GM12878 (cell line): Measurements from ENCODE around the gene HS3ST5. TPM values are rescaled to one million over a fixed set of nuclear protein-coding genes. Genes with fewer than 3 reads are reported as not detected.

Experiments
- ATAC-seq: fragments of 200-7000 bp; cut with Tn5 transposase; 3 replicates; pipeline ENCODE4 v1.9.1; 2020; ENCODE audit warnings: mild to moderate bottlenecking, moderate library complexity
- BruUV-seq: library from RNA; stranded (reverse); fragments of 400-500 nt; replicated peaks from 2 replicates; lab custom pipeline; 2021; lab: Mats Ljungman, UMichigan
- CTCF ChIA-PET: fragments of 300-600 bp; sonication (Branson Sonifier 250); formaldehyde crosslinking; extraction: SDS; loops from one replicate; lab custom pipeline; 2021; ENCODE audit warnings: inconsistent platforms; lab: Yijun Ruan, JAX
- POLR2A ChIA-PET: fragments of 350-600 bp; formaldehyde crosslinking; extraction: SDS; loops from one replicate; lab custom pipeline; 2021; ENCODE audit warnings: inconsistent platforms; lab: Charles Lee
- RAD21 ChIA-PET: fragments of 300-600 bp; sonication (Branson Sonifier 250); formaldehyde crosslinking; loops from one replicate; lab custom pipeline; 2023; ENCODE audit warnings: antibody characterized with exemption; ENCODE audit not compliant: unreplicated experiment; lab: Charles Lee
- SMC1A ChIA-PET: fragments of 300-600 bp; sonication (Branson Sonifier 250); formaldehyde crosslinking; loops from one replicate; lab custom pipeline; 2023; ENCODE audit not compliant: unreplicated experiment, uncharacterized antibody; lab: Charles Lee
- DNase-seq: peaks from one replicate; pipeline ENCODE4 v3.0.0-alpha.2; 2011; ENCODE audit warnings: low read depth, low spot score
- FAIRE-seq: peaks from 3 replicates; lab custom pipeline; 2011; peaks lifted over from hg19 to GRCh38; lab: Jason Lieb, UNC
- H2AFZ ChIP-seq: 2 replicates; pipeline ENCODE4 v1.6.0; 2011; ENCODE audit warnings: low read depth, low read length, control low read depth; ENCODE audit not compliant: control insufficient read depth
- H3K27ac ChIP-seq: 2 replicates; pipeline ENCODE4 v1.5.1; 2011; ENCODE audit warnings: control low read depth; ENCODE audit not compliant: control insufficient read depth, insufficient read depth
- H3K27me3 ChIP-seq, 2 experiments: replicated peaks in 1 of 2; 2 replicates each; pipeline versions ENCODE4 v1.6.0 to v1.6.1; 2011; ENCODE audit warnings: low read length in 1 of 2; ENCODE audit not compliant: control insufficient read depth in 2 of 2, insufficient read depth in 2 of 2
- H3K36me3 ChIP-seq, 2 experiments: 2 replicates each; pipeline ENCODE4 v1.5.1; 2011; ENCODE audit warnings: low read length in 1 of 2; ENCODE audit not compliant: control insufficient read depth in 2 of 2, insufficient read depth in 2 of 2
- H3K4me1 ChIP-seq: 2 replicates; pipeline ENCODE4 v1.6.1; 2011; ENCODE audit warnings: mild to moderate bottlenecking, low read length, moderate library complexity, mixed read lengths; ENCODE audit not compliant: control insufficient read depth, insufficient read depth
- H3K4me2 ChIP-seq: 2 replicates; pipeline ENCODE4 v1.6.0; 2011; ENCODE audit warnings: control low read depth; ENCODE audit not compliant: control insufficient read depth, insufficient read depth
- H3K4me3 ChIP-seq: fragments of 200-600 bp; sonication (generic); 2 replicates; pipeline ENCODE4 v1.5.1; 2016
- H3K79me2 ChIP-seq: 2 replicates; pipeline ENCODE4 v1.6.0; 2011; ENCODE audit warnings: low read length; ENCODE audit not compliant: control insufficient read depth, insufficient read depth
- H3K9ac ChIP-seq: 2 replicates; pipeline ENCODE4 v1.8.0; 2011; ENCODE audit warnings: low read length, control low read depth, mixed read lengths; ENCODE audit not compliant: control insufficient read depth, insufficient read depth
- H3K9me3 ChIP-seq: replicated peaks from 3 replicates; pipeline ENCODE4 v1.5.1; 2011; ENCODE audit warnings: mild to moderate bottlenecking, low read length; ENCODE audit not compliant: control insufficient read depth, insufficient read depth
- H4K20me1 ChIP-seq: 2 replicates; pipeline ENCODE4 v1.6.0; 2011; ENCODE audit not compliant: control insufficient read depth, insufficient read depth
- CEBPB ChIP-seq, 2 experiments: fragments of 150-350 bp in 1 of 2; IDR thresholded peaks; 2 replicates each; pipeline ENCODE4 v1.6.1; 2012 to 2014; ENCODE audit warnings: low read depth in 2 of 2, low read length in 2 of 2, borderline replicate concordance in 1 of 2, inconsistent platforms in 1 of 2
- EGR1 ChIP-seq, 2 experiments: IDR thresholded peaks; 1 replicate in 1 of 2; 2 replicates in 1 of 2; pipeline ENCODE4 v1.6.1; 2011 to 2012; ENCODE audit warnings: low read depth in 2 of 2, low read length in 2 of 2, borderline replicate concordance in 1 of 2, mild to moderate bottlenecking in 1 of 2, moderate library complexity in 1 of 2
- RUNX3 ChIP-seq: IDR thresholded peaks from 2 replicates; pipeline ENCODE4 v1.6.1; 2012; ENCODE audit warnings: low read length, inconsistent platforms
- SPI1 ChIP-seq: IDR thresholded peaks from 2 replicates; pipeline ENCODE4 v1.6.1; 2011; ENCODE audit warnings: low read depth, mild to moderate bottlenecking, low read length, moderate library complexity, borderline replicate concordance; ENCODE audit not compliant: insufficient read depth
- TARDBP ChIP-seq: IDR thresholded peaks from 2 replicates; pipeline ENCODE4 v1.6.1; 2016; ENCODE audit warnings: borderline replicate concordance
- ZNF24 ChIP-seq: fragments of 450-650 bp; IDR thresholded peaks from 2 replicates; pipeline ENCODE4 v1.6.1; 2017; ENCODE audit warnings: antibody characterized with exemption, mild to moderate bottlenecking
- WGBS: methylation state at CpG from one replicate; pipeline ENCODE4 v1.1.6; 2016; ENCODE audit warnings: low lambda C conversion rate; ENCODE audit not compliant: insufficient replicate concordance, insufficient coverage; ENCODE audit errors: missing lambda C conversion rate; 5-methylcytosine and 5-hydroxymethylcytosine counted together
- in situ Hi-C: fragments of 300-500 bp; cut with MboI; formaldehyde crosslinking; loops from 9 replicates; pipeline ENCODE4 v1.14.3; 2018; ENCODE audit warnings: mixed read lengths
- intact Hi-C: fragments of 100-400 bp; cut with micrococcal nuclease; formaldehyde crosslinking; loops from one replicate; pipeline ENCODE4 v1.14.2; 2022; ENCODE audit not compliant: unreplicated experiment
- polyA plus RNA-seq, 11 experiments: library from polyadenylated mRNA; depleted of rRNA in 4 of 11; unstranded in 6 of 11; stranded (reverse) in 5 of 11; fragments of >200 nt; fragmentation: Nextera tagmentation in 4 of 11; fragmentation: Illumina TruSeq in 1 of 11; extraction: Ambion mirVana in 4 of 11; extraction: Trizol in 1 of 11; gene quantifications; 1 replicate in 1 of 11; 2 replicates in 10 of 11; pipeline versions ENCODE4 v1.2.1 to v1.2.3, GENCODE V29; 2011 to 2016; ENCODE audit warnings: inconsistent platforms in 2 of 11, missing spikeins in 2 of 11, low read depth in 1 of 11
- total RNA-seq, 4 experiments: library from RNA; depleted of rRNA in 3 of 4; stranded (reverse); fragments of >200 nt in 3 of 4; fragmentation: Illumina TruSeq in 1 of 4; extraction: Trizol in 1 of 4; gene quantifications; 2 replicates each; pipeline versions ENCODE4 v1.2.1 to v1.2.3, GENCODE V29; 2013 to 2021
- TF ChIP-seq, protein P1 (sequence below): IDR thresholded peaks from 2 replicates; pipeline ENCODE4 v1.6.1; 2011; ENCODE audit warnings: low read depth, mild to moderate bottlenecking, low read length, moderate library complexity, borderline replicate concordance; ENCODE audit errors: extremely low read depth

HS3ST5 gene
- total and polyA plus RNA-seq, 10 of the 15 experiments (the other 5 are each of a cell fraction or from before 2014, with no cell fraction given) = 0.04 TPM; not detected in 9

DNA sequence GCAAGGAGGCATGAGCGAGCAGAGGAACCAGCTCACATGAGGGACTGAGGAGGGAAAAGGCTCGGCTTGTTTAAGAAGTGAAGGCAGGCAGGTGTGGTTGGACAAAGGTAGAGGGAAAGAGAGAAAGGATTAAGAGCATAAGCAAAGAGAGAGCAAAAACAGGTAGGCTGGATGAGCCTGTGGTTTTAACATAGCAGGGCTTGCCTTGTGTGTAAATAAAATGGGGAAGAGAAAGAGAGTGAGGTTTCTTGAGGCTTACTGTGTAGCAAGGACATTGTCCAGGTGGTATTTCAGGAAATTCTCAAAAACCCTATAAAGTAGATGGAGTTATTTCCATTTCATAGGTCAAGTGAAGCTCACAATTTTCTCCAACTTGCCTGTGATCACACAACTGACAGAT is 278.0 kb downstream of the HS3ST5 start:
- 40% methylated on average over 2 of the region's 2 CpGs for WGBS
- Histone ChIP-seq H3K4me3 (no peak overlapping the region), H3K4me1 (no peaks in the 10 kb centered on the region; the same call in none of the 2 replicates), H3K36me3 (no peaks in the 10 kb centered on the region), H3K9me3 (no peaks in the 10 kb centered on the region), H3K79me2 (no peaks in the 10 kb centered on the region), H3K4me2 (no peak overlapping the region; the same call in 1 of the 2 replicates), H3K27me3 (no peaks in the 10 kb centered on the region), H3K9ac (no peak overlapping the region), H3K27ac (no peak overlapping the region), H4K20me1 (no peaks in the 10 kb centered on the region), H2AFZ (no peak overlapping the region)
- CTCF ChIA-PET = interaction anchor here (0.9 kb wide), 1 partner anchor 758 kb away, joined by 3 read pairs; no protein-coding TSS in a partner anchor
- intact Hi-C loops = no loop called here
- SMC1A ChIA-PET = no interaction called here
- TF ChIP-seq SPI1 = 0 out of 2 replicates have a peak, but pooled peaks have one; percentile 10
- TF ChIP-seq, protein P1, sequence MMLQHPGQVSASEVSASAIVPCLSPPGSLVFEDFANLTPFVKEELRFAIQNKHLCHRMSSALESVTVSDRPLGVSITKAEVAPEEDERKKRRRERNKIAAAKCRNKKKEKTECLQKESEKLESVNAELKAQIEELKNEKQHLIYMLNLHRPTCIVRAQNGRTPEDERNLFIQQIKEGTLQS = no peak
- no peak for TF ChIP-seq ZNF24
- TF ChIP-seq EGR1 (IDR thresholded peaks at IDR 0.05; ENCODE audit: borderline replicate concordance in 1 of 2, low read depth in 2 of 2, low read length in 2 of 2) = no peak
- TF ChIP-seq RUNX3 = peak; percentile 26; the same call in 1 of the 2 replicates
- TF ChIP-seq TARDBP = no peak
- TF ChIP-seq CEBPB (IDR thresholded peaks at IDR 0.05; ENCODE audit: borderline replicate concordance in 1 of 2, low read depth in 2 of 2, low read length in 2 of 2) = no peak
- POLR2A ChIA-PET = no interaction called here
- ATAC-seq = no peak
- DNase-seq = no peak
- BruUV-seq = no TSS peak
- RAD21 ChIA-PET = no interaction called here
- in situ Hi-C loops = no loop called here
- no peak for FAIRE-seq

DNA sequence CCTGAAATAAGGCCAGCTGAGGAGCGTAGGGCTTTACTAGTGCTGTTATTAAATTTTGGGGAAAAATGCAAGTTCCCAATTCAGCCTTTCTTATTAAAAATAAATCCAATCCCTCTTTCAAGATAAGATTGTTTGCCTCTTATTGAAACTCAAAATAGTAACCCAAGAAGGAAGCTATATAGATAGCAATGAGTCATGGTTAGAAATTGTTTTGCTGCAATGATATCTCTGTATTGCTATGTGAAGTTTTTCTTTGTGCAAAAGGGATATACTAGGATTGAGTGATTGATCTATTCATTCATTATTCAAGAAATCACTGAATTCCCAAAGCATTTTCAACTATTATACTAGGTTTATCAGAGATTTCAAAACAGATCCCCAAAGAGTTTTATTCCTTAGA is 278.9 kb downstream of the HS3ST5 start:
- SMC1A ChIA-PET = no interaction called here
- 43% methylated on average over 1 of the region's 1 CpG for WGBS
- Histone ChIP-seq H3K9me3 (no peaks in the 10 kb centered on the region), H3K27ac (no peak overlapping the region), H3K9ac (no peak overlapping the region), H3K4me2 (no peak overlapping the region), H3K27me3 (no peaks in the 10 kb centered on the region), H2AFZ (no peak overlapping the region), H3K4me1 (no peaks in the 10 kb centered on the region; the same call in none of the 2 replicates), H3K79me2 (no peaks in the 10 kb centered on the region), H3K36me3 (no peaks in the 10 kb centered on the region), H4K20me1 (no peaks in the 10 kb centered on the region), H3K4me3 (no peak overlapping the region)
- in situ Hi-C loops (no loop called here), intact Hi-C loops (no loop called here)
- BruUV-seq = no TSS peak
- RAD21 ChIA-PET = no interaction called here
- CTCF ChIA-PET = no interaction called here
- POLR2A ChIA-PET = no interaction called here
- DNase-seq (no peak), FAIRE-seq (no peak), ATAC-seq (no peak)
- TF ChIP-seq EGR1 (IDR thresholded peaks at IDR 0.05; ENCODE audit: borderline replicate concordance in 1 of 2, low read depth in 2 of 2, low read length in 2 of 2) = no peak
